ENCODE measurements around the gene GFOD1. TPM values are rescaled to one million over a fixed set of nuclear protein-coding genes. Genes with fewer than 3 reads are reported as not detected.

Gene GFOD1
- total and polyA plus RNA-seq, 10 of the 15 experiments (the other 5 are each of a cell fraction or from before 2014, with no cell fraction given) = 6.5 to 41.4 (median 16.0) TPM

DNA sequence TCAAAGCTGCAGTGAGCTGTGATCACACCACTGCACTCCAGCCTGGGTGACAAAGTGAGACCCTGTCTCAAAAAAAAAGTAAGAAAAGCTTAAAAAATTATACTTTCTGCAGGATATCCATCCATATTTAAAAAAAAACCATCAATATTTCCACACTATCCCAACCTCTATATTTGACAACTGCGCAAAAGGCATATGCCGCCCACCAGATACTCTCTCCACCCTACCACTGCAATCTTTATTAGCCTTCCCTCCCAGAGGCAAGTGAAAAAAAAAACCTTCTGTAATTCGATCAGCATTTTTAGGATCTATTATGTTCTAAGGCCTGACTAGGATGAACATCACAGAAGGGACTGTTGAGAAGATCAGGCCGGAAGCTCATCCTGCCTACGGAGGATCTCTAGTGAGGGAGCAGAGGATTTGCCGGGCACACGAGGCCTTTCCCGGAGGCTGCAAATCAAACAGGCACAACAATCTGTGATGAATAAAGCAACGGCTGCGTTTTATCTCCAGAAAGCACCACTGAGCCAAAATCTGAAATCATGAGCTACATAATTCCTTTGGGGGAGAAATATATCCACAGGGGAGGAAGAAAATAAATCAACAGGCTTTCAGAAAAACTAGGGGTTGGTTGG, 65.9 kb downstream of the GFOD1 start:
- no peak for FAIRE-seq
- ChIA-PET RAD21 (ENCODE audit: unreplicated experiment) (interaction anchor here (0.7 to 1.7 kb wide), 6 partner anchors 8 to 62 kb away, joined by 3 to 5 read pairs (median 4); no protein-coding TSS in a partner anchor), POLR2A (interaction anchor here (0.7 to 1.7 kb wide), 4 partner anchors 10 to 38 kb away, joined by 3 to 5 read pairs (median 3); no protein-coding TSS in a partner anchor), SMC1A (ENCODE audit: uncharacterized antibody, unreplicated experiment) (interaction anchor here (0.6 to 17.6 kb wide), 10 partner anchors 8 to 86 kb away, joined by 3 to 240 read pairs (median 4); no protein-coding TSS in a partner anchor), CTCF (interaction anchor here (1.0 to 1.5 kb wide), 4 partner anchors 10 to 26 kb away, joined by 3 to 4 read pairs (median 3); no protein-coding TSS in a partner anchor)
- ATAC-seq = no peak
- no peak overlapping the region for H3K4me2 ChIP-seq (ENCODE audit: control insufficient read depth, insufficient read depth)
- peaks cover 47% of the 10 kb centered on the region for H3K79me2 ChIP-seq (ENCODE audit: control insufficient read depth, insufficient read depth, low read length)
- H3K27ac ChIP-seq (ENCODE audit: control insufficient read depth, insufficient read depth) = no peak overlapping the region
- no peak overlapping the region for H3K9ac ChIP-seq (ENCODE audit: control insufficient read depth, insufficient read depth, low read length)
- 93% methylated on average over 10 of the region's 10 CpGs for whole genome bisulfite sequencing (ENCODE audit: insufficient coverage, insufficient replicate concordance, low lambda C conversion rate, missing lambda C conversion rate)
- BruUV-seq (replicated peaks) = no TSS peak
- H3K4me1 ChIP-seq (ENCODE audit: control insufficient read depth, insufficient read depth, low read length) = peaks cover 34% of the 10 kb centered on the region
- no peaks in the 10 kb centered on the region for H4K20me1 ChIP-seq (ENCODE audit: control insufficient read depth, insufficient read depth)
- H3K9me3 ChIP-seq (replicated peaks; ENCODE audit: control insufficient read depth, insufficient read depth, low read length) = no peaks in the 10 kb centered on the region; the same call in 2 of the 3 replicates
- no peak for DNase-seq (ENCODE audit: low read depth, low spot score)
- no peaks in the 10 kb centered on the region for H3K27me3 ChIP-seq (replicated peaks in 1 of 2; ENCODE audit: control insufficient read depth in 2 of 2, insufficient read depth in 2 of 2, low read length in 1 of 2)
- in situ Hi-C loops (cut with MboI) = no loop called here
- intact Hi-C loops (cut with micrococcal nuclease; ENCODE audit: unreplicated experiment) = no loop called here
- peaks cover 3 to 23% of the 10 kb centered on the region in 2 experiments for H3K36me3 ChIP-seq (ENCODE audit: control insufficient read depth in 2 of 2, insufficient read depth in 2 of 2, low read length in 1 of 2)
- no peak overlapping the region for H3K4me3 ChIP-seq
- no peak overlapping the region for H2AFZ ChIP-seq (ENCODE audit: control insufficient read depth, low read depth, low read length)
- no peak for TF ChIP-seq CHD2 (IDR thresholded peaks at IDR 0.05; ENCODE audit: borderline replicate concordance, low read depth, low read length)
- no peak for TF ChIP-seq HDAC6 (IDR thresholded peaks at IDR 0.05; ENCODE audit: unreplicated experiment)
- TF ChIP-seq, protein P1, sequence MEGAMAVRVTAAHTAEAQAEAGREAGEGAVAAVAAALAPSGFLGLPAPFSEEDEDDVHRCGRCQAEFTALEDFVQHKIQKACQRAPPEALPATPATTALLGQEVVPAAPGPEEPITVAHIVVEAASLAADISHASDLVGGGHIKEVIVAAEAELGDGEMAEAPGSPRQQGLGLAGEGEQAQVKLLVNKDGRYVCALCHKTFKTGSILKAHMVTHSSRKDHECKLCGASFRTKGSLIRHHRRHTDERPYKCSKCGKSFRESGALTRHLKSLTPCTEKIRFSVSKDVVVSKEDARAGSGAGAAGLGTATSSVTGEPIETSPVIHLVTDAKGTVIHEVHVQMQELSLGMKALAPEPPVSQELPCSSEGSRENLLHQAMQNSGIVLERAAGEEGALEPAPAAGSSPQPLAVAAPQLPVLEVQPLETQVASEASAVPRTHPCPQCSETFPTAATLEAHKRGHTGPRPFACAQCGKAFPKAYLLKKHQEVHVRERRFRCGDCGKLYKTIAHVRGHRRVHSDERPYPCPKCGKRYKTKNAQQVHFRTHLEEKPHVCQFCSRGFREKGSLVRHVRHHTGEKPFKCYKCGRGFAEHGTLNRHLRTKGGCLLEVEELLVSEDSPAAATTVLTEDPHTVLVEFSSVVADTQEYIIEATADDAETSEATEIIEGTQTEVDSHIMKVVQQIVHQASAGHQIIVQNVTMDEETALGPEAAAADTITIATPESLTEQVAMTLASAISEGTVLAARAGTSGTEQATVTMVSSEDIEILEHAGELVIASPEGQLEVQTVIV (IDR thresholded peaks at IDR 0.05; ENCODE audit: borderline replicate concordance, partially characterized antibody) = no peak
- TF ChIP-seq, protein P2, sequence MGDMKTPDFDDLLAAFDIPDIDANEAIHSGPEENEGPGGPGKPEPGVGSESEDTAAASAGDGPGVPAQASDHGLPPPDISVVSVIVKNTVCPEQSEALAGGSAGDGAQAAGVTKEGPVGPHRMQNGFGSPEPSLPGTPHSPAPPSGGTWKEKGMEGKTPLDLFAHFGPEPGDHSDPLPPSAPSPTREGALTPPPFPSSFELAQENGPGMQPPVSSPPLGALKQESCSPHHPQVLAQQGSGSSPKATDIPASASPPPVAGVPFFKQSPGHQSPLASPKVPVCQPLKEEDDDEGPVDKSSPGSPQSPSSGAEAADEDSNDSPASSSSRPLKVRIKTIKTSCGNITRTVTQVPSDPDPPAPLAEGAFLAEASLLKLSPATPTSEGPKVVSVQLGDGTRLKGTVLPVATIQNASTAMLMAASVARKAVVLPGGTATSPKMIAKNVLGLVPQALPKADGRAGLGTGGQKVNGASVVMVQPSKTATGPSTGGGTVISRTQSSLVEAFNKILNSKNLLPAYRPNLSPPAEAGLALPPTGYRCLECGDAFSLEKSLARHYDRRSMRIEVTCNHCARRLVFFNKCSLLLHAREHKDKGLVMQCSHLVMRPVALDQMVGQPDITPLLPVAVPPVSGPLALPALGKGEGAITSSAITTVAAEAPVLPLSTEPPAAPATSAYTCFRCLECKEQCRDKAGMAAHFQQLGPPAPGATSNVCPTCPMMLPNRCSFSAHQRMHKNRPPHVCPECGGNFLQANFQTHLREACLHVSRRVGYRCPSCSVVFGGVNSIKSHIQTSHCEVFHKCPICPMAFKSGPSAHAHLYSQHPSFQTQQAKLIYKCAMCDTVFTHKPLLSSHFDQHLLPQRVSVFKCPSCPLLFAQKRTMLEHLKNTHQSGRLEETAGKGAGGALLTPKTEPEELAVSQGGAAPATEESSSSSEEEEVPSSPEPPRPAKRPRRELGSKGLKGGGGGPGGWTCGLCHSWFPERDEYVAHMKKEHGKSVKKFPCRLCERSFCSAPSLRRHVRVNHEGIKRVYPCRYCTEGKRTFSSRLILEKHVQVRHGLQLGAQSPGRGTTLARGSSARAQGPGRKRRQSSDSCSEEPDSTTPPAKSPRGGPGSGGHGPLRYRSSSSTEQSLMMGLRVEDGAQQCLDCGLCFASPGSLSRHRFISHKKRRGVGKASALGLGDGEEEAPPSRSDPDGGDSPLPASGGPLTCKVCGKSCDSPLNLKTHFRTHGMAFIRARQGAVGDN (IDR thresholded peaks at IDR 0.05) = no peak
- TF ChIP-seq EGR1 (IDR thresholded peaks at IDR 0.05; ENCODE audit: borderline replicate concordance in 1 of 2, low read depth in 2 of 2, low read length in 2 of 2) = no peak
- TF ChIP-seq MXI1 (IDR thresholded peaks at IDR 0.05; ENCODE audit: low read depth, low read length) = no peak
- TF ChIP-seq FOXM1 (IDR thresholded peaks at IDR 0.05; ENCODE audit: low read depth, low read length) = no peak
- TF ChIP-seq POU2F2 (IDR thresholded peaks at IDR 0.05; ENCODE audit: borderline replicate concordance, low read depth, low read length) = no peak
- TF ChIP-seq POLR2AphosphoS5 (IDR thresholded peaks at IDR 0.05; ENCODE audit: low read length) = no peak
- no peak for TF ChIP-seq RB1 (IDR thresholded peaks at IDR 0.05; ENCODE audit: borderline replicate concordance)
- no peak for TF ChIP-seq EZH2 (IDR thresholded peaks at IDR 0.05; ENCODE audit: borderline replicate concordance, control insufficient read depth, low read depth, low read length)
- TF ChIP-seq BHLHE40 (IDR thresholded peaks at IDR 0.05; ENCODE audit: borderline replicate concordance in 1 of 2, low read depth in 2 of 2, low read length in 1 of 2) = no peak
- no peak for TF ChIP-seq NRF1 (conservative IDR thresholded peaks at IDR 0.05; ENCODE audit: low read depth, low read length)
- no peak for TF ChIP-seq BRCA1 (IDR thresholded peaks at IDR 0.05; ENCODE audit: low read depth, low read length)
- TF ChIP-seq MTA3 (IDR thresholded peaks at IDR 0.05; ENCODE audit: borderline replicate concordance, low read length) = no peak
- no peak for TF ChIP-seq HCFC1 (IDR thresholded peaks at IDR 0.05; ENCODE audit: low read length)
- no peak for TF ChIP-seq ZNF274 (IDR thresholded peaks at IDR 0.05; ENCODE audit: insufficient read depth, insufficient read length)
- no peak for TF ChIP-seq IKZF2 (IDR thresholded peaks at IDR 0.05)

Data from GM12878 (cell line).